Activated T-helper 1 cell treated with anti-CD3 and anti-CD28 coated beads, Interleukin-2, amount 50 U/mL, for 16 hours (primary cell): ENCODE results near the gene SMARCD1.
"Not testable (repeated sequence)": the region's sequence is repeated elsewhere in the genome, so short reads cannot be mapped to it uniquely, and the experiment has no call there.

Source experiments
- DNase-seq, 2 donors: peaks; one replicate each; pipeline ENCODE4 v3.0.0-alpha.2; 2020; ENCODE audit warnings: low read depth in 1 of 2, low spot score in 1 of 2

The SMARCD1 gene

GRCh38 chr12:50132505-50133135 lies 47.5 kb downstream of the SMARCD1 start:
- no peak for DNase-seq

- DNase-seq: no peak
Observed at GRCh38 chr12:50142993-50143392, 57.9 kb downstream of the SMARCD1 start.

GRCh38 chr12:50145439-50145838 lies 60.3 kb downstream of the SMARCD1 start:
- DNase-seq: no peak

- no peak for DNase-seq
Observed at GRCh38 chr12:50147281-50147680, 62.1 kb downstream of the SMARCD1 start.

GRCh38 chr12:50148011-50148410 lies 62.9 kb downstream of the SMARCD1 start:
- not testable (repeated sequence) for DNase-seq

- DNase-seq: no peak
Observed at GRCh38 chr12:50149311-50149710, 64.2 kb downstream of the SMARCD1 start.
